Endothelial cell of umbilical vein (primary cell): ENCODE data around the gene DEFB110. TPM values are rescaled to one million over a fixed set of nuclear protein-coding genes. Genes with fewer than 3 reads are reported as not detected.

ENCODE experiments used
- BruUV-seq: library from RNA; stranded (reverse); fragments of 400-500 nt; replicated peaks from 2 replicates; lab custom pipeline; 2021; lab: Mats Ljungman, UMichigan
- CTCF ChIA-PET: fragments of 300-600, 350-600 bp; sonication (Branson Sonifier 250); formaldehyde crosslinking; loops from one replicate; lab custom pipeline; 2021; ENCODE audit warnings: antibody characterized with exemption, inconsistent platforms; lab: Charles Lee
- POLR2A ChIA-PET: fragments of 300-600, 350-600 bp; sonication (Branson Sonifier 250); formaldehyde crosslinking; loops from one replicate; lab custom pipeline; 2021; ENCODE audit warnings: antibody characterized with exemption, inconsistent platforms; lab: Charles Lee
- DNase-seq: peaks from one replicate; pipeline ENCODE4 v3.0.0-alpha.2; 2011; ENCODE audit warnings: low read depth, low spot score
- FAIRE-seq: peaks from 2 replicates; lab custom pipeline; 2011; peaks lifted over from hg19 to GRCh38; lab: Jason Lieb, UNC
- H2AFZ ChIP-seq: 2 replicates; pipeline ENCODE4 v1.6.0; 2012; ENCODE audit warnings: low read depth, low read length, control low read depth, inconsistent platforms
- H3K27ac ChIP-seq: 2 replicates; pipeline ENCODE4 v1.5.1; 2011; ENCODE audit warnings: low read depth, mild to moderate bottlenecking, control low read depth, low read length, moderate library complexity; ENCODE audit not compliant: insufficient read depth
- H3K27me3 ChIP-seq, 2 experiments: 2 replicates each; pipeline versions ENCODE4 v1.6.0 to v1.6.1; 2011; ENCODE audit warnings: low read length in 2 of 2, mixed read lengths in 1 of 2; ENCODE audit not compliant: control insufficient read depth in 2 of 2, insufficient read depth in 2 of 2
- H3K36me3 ChIP-seq, 2 experiments: 2 replicates in 1 of 2; 3 replicates in 1 of 2; pipeline ENCODE4 v1.5.1; 2011; ENCODE audit warnings: low read length in 2 of 2, mild to moderate bottlenecking in 1 of 2, moderate library complexity in 1 of 2; ENCODE audit not compliant: control insufficient read depth in 2 of 2, insufficient read depth in 2 of 2; ENCODE audit errors: extremely low read depth in 1 of 2
- H3K4me1 ChIP-seq: 3 replicates; pipeline ENCODE4 v1.5.1; 2011; ENCODE audit warnings: mild to moderate bottlenecking, low read length; ENCODE audit not compliant: control insufficient read depth, insufficient read depth; ENCODE audit errors: extremely low read depth
- H3K4me2 ChIP-seq: 2 replicates; pipeline ENCODE4 v1.6.1; 2011; ENCODE audit warnings: low read length, control low read depth, mixed read lengths; ENCODE audit not compliant: insufficient read depth
- H3K4me3 ChIP-seq, 3 experiments: fragments of 200-600 bp in 1 of 3; sonication (generic), shearing (Covaris generic) in 1 of 3; replicated peaks in 1 of 3; 2 replicates each; pipeline ENCODE4 v1.5.1; 2011 to 2016; ENCODE audit warnings: control low read depth in 3 of 3, low read length in 3 of 3, mild to moderate bottlenecking in 2 of 3, inconsistent platforms in 1 of 3, low read depth in 1 of 3, moderate library complexity in 1 of 3; ENCODE audit not compliant: insufficient read depth in 1 of 3
- H3K79me2 ChIP-seq: 2 replicates; pipeline ENCODE4 v1.6.0; 2012; ENCODE audit warnings: low read length, inconsistent platforms; ENCODE audit not compliant: control insufficient read depth, insufficient read depth
- H3K9ac ChIP-seq: replicated peaks from 2 replicates; pipeline ENCODE3; 2011; ENCODE audit warnings: low read length, control low read depth; ENCODE audit not compliant: insufficient read depth; ENCODE audit errors: extremely low read depth
- H3K9me1 ChIP-seq: replicated peaks from 3 replicates; pipeline ENCODE4 v1.6.0; 2011; ENCODE audit warnings: mild to moderate bottlenecking, low read length; ENCODE audit not compliant: control insufficient read depth, insufficient read depth; ENCODE audit errors: extremely low read depth
- H3K9me3 ChIP-seq: replicated peaks from 2 replicates; pipeline ENCODE4 v1.5.1; 2012; ENCODE audit warnings: low read length, inconsistent platforms; ENCODE audit not compliant: control insufficient read depth, insufficient read depth
- H4K20me1 ChIP-seq: replicated peaks from 2 replicates; pipeline ENCODE3; 2011; ENCODE audit warnings: mild to moderate bottlenecking, low read length; ENCODE audit not compliant: control insufficient read depth, insufficient read depth; ENCODE audit errors: extremely low read depth
- EZH2 ChIP-seq: IDR thresholded peaks from 2 replicates; pipeline ENCODE4 v1.6.1; 2012; ENCODE audit warnings: borderline replicate concordance, low read depth, mild to moderate bottlenecking, moderate library complexity, low read length, inconsistent platforms; ENCODE audit not compliant: severe bottlenecking
- FOS ChIP-seq: IDR thresholded peaks from 2 replicates; pipeline ENCODE4 v1.6.1; 2011; ENCODE audit warnings: mild to moderate bottlenecking, low read length, moderate library complexity, borderline replicate concordance; ENCODE audit not compliant: insufficient read depth
- GATA2 ChIP-seq: IDR thresholded peaks from 2 replicates; pipeline ENCODE4 v1.7.0; 2011; ENCODE audit warnings: low read depth, mild to moderate bottlenecking, moderate library complexity, mixed read lengths, low read length; ENCODE audit not compliant: insufficient read length, insufficient read depth
- JUN ChIP-seq: IDR thresholded peaks from 2 replicates; pipeline ENCODE4 v1.6.1; 2011; ENCODE audit warnings: borderline replicate concordance, low read depth; ENCODE audit not compliant: insufficient read length, insufficient read depth
- MYC ChIP-seq: IDR thresholded peaks from one replicate; pipeline ENCODE4 v1.6.1; 2011; ENCODE audit warnings: mild to moderate bottlenecking, low read depth, low read length
- POLR2A ChIP-seq: IDR thresholded peaks from 2 replicates; pipeline ENCODE4 v1.6.1; 2012; ENCODE audit warnings: low read depth, mild to moderate bottlenecking, control low read depth, low read length
- POLR2AphosphoS5 ChIP-seq: IDR thresholded peaks from 2 replicates; pipeline ENCODE4 v1.6.1; 2012; ENCODE audit warnings: low read depth, mild to moderate bottlenecking, control low read depth, low read length, moderate library complexity; ENCODE audit not compliant: insufficient read depth
- dilution Hi-C: fragments of 300-500 bp; cut with MboI; formaldehyde crosslinking; loops from one replicate; pipeline ENCODE4 v1.15.0; 2019; ENCODE audit warnings: low sequenced_read_pairs; ENCODE audit not compliant: extremely low pct_ligation_motif_present
- intact Hi-C: fragments of 100-400 bp; cut with micrococcal nuclease; formaldehyde crosslinking; loops from one replicate; pipeline ENCODE4 v1.10.0; 2022
- polyA plus RNA-seq, 4 experiments: library from polyadenylated mRNA; depleted of rRNA in 3 of 4; stranded (reverse) in 3 of 4; unstranded in 1 of 4; fragments of >200 nt; gene quantifications; 2 replicates each; pipeline versions ENCODE4 v1.2.1 to v1.2.3, GENCODE V29; 2011 to 2012; ENCODE audit warnings: missing spikeins in 1 of 4
- total RNA-seq: library from RNA; stranded (reverse); gene quantifications from 2 replicates; pipeline ENCODE4 v1.2.3, GENCODE V29; 2021
- TF ChIP-seq, protein P1 (sequence below): IDR thresholded peaks from 2 replicates; pipeline ENCODE4 v1.6.1; 2011; ENCODE audit not compliant: insufficient read depth, insufficient read length
- TF ChIP-seq, protein P2 (sequence below), 2 donors: IDR thresholded peaks; 1 replicate in 1 of 2; 2 replicates in 1 of 2; pipeline ENCODE4 v1.5.1; 2011; ENCODE audit warnings: low read length in 2 of 2, mild to moderate bottlenecking in 2 of 2, moderate library complexity in 2 of 2, control low read depth in 1 of 2, inconsistent platforms in 1 of 2, low read depth in 1 of 2; ENCODE audit not compliant: insufficient read depth in 1 of 2; ENCODE audit errors: extremely low read depth in 1 of 2

The DEFB110 gene
- total and polyA plus RNA-seq, 2 donors (not counting 3 experiments of a cell fraction or from before 2014, with no cell fraction given), result not detected

DNA sequence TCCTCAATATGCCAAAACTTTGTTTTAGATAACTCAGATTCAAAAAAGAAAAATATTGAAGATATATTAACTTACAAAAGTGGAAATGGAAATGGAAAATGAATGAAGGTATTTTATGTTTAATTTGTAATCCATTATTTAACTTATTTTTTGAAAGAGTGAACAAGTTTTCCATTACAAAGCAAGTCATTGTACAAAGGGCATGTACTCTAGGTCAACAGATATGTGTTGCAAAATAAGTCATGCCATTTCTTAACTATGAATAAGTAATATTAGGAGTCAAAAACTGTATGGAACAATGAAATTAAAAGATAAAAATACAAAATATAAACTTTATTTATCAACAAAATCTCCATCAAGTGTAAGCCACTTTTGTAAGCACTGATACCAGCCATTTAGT, 26.5 kb downstream of the DEFB110 start:
- H3K9me1 ChIP-seq, result no peaks in the 10 kb centered on the region
- H4K20me1 ChIP-seq, result no peaks in the 10 kb centered on the region
- no peaks in the 10 kb centered on the region for H3K9me3 ChIP-seq
- H3K4me2 ChIP-seq, result no peak overlapping the region
- no peak overlapping the region for H3K27ac ChIP-seq
- no peaks in the 10 kb centered on the region for H3K36me3 ChIP-seq
- no TSS peak for BruUV-seq
- no peak overlapping the region for H3K4me3 ChIP-seq
- CTCF ChIA-PET, result no interaction called here
- FAIRE-seq (no peak), DNase-seq (no peak)
- no peaks in the 10 kb centered on the region for H3K4me1 ChIP-seq
- intact Hi-C loops (no loop called here), dilution Hi-C loops (no loop called here)
- no peak overlapping the region for H2AFZ ChIP-seq
- no peaks in the 10 kb centered on the region for H3K27me3 ChIP-seq
- H3K9ac ChIP-seq, result no peak overlapping the region
- POLR2A ChIA-PET, result no interaction called here
- TF ChIP-seq GATA2 (no peak), MYC (no peak), JUN (no peak), POLR2AphosphoS5 (no peak), EZH2 (no peak), POLR2A (no peak), FOS (no peak)
- TF ChIP-seq, protein P1, sequence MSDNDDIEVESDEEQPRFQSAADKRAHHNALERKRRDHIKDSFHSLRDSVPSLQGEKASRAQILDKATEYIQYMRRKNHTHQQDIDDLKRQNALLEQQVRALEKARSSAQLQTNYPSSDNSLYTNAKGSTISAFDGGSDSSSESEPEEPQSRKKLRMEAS, result no peak
- TF ChIP-seq, protein P2, sequence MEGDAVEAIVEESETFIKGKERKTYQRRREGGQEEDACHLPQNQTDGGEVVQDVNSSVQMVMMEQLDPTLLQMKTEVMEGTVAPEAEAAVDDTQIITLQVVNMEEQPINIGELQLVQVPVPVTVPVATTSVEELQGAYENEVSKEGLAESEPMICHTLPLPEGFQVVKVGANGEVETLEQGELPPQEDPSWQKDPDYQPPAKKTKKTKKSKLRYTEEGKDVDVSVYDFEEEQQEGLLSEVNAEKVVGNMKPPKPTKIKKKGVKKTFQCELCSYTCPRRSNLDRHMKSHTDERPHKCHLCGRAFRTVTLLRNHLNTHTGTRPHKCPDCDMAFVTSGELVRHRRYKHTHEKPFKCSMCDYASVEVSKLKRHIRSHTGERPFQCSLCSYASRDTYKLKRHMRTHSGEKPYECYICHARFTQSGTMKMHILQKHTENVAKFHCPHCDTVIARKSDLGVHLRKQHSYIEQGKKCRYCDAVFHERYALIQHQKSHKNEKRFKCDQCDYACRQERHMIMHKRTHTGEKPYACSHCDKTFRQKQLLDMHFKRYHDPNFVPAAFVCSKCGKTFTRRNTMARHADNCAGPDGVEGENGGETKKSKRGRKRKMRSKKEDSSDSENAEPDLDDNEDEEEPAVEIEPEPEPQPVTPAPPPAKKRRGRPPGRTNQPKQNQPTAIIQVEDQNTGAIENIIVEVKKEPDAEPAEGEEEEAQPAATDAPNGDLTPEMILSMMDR (IDR thresholded peaks at IDR 0.05; ENCODE audit: extremely low read depth in 1 of 2, insufficient read depth in 1 of 2, low read depth in 1 of 2, low read length in 2 of 2), result no peak
- no peaks in the 10 kb centered on the region for H3K79me2 ChIP-seq
